Heart left ventricle (tissue), 16 donors: ENCODE data around the gene GUCY2C. TPM values are rescaled to one million over a fixed set of nuclear protein-coding genes. Genes with fewer than 3 reads are reported as not detected.
"Not testable (repeated sequence)": the region's sequence is repeated elsewhere in the genome, so short reads cannot be mapped to it uniquely, and the experiment has no call there.

Experiments used
- ATAC-seq, 4 donors: fragments of 200-7000 bp; cut with Tn5 transposase; one replicate each; pipeline ENCODE4 v1.9.1; 2020 to 2022; ENCODE audit warnings: moderate library complexity in 4 of 4, mild to moderate bottlenecking in 3 of 4, moderate number of reproducible peaks in 1 of 4
- DNase-seq, 5 donors: peaks; one replicate each; pipeline ENCODE4 v3.0.0-alpha.2; 2020
- H3K27ac ChIP-seq, 12 donors: fragments of 200-600 bp; sonication (generic) in 4 of 12; one replicate each; pipeline versions ENCODE4 v1.5.0 to v1.8.0; 2016 to 2022; ENCODE audit warnings: mild to moderate bottlenecking in 2 of 12
- H3K27me3 ChIP-seq, 9 donors: fragments of 200-600 bp; sonication (generic) in 2 of 9; one replicate each; pipeline versions ENCODE4 v1.5.1 to v1.8.0; 2016 to 2022; ENCODE audit warnings: mild to moderate bottlenecking in 3 of 9
- H3K36me3 ChIP-seq, 9 donors: fragments of 200-600 bp; sonication (generic) in 2 of 9; one replicate each; pipeline versions ENCODE4 v1.5.0 to v1.8.0; 2018 to 2022; ENCODE audit warnings: mild to moderate bottlenecking in 2 of 9
- H3K4me1 ChIP-seq, 12 donors: fragments of 200-600 bp; sonication (generic) in 4 of 12; one replicate each; pipeline versions ENCODE4 v1.5.0 to v1.8.0; 2016 to 2022; ENCODE audit warnings: mild to moderate bottlenecking in 3 of 12
- H3K4me3 ChIP-seq, 12 donors: fragments of 200-600 bp; sonication (generic) in 4 of 12; one replicate each; pipeline versions ENCODE4 v1.5.0 to v1.8.0; 2017 to 2022; ENCODE audit warnings: mild to moderate bottlenecking in 9 of 12, moderate library complexity in 4 of 12
- H3K9me3 ChIP-seq, 12 donors: fragments of 200-600 bp; sonication (generic) in 4 of 12; one replicate each; pipeline versions ENCODE4 v1.5.0 to v1.8.0; 2016 to 2022; ENCODE audit warnings: mild to moderate bottlenecking in 1 of 12
- POLR2A ChIP-seq, 2 donors: fragments of 450-650 bp; IDR thresholded peaks; one replicate each; pipeline ENCODE4 v1.6.1; 2017; ENCODE audit warnings: antibody characterized with exemption in 2 of 2, mild to moderate bottlenecking in 2 of 2, moderate library complexity in 2 of 2
- WGBS, 4 donors: extraction: QIAGEN DNeasy Blood & Tissue Kit in 2 of 4; methylation state at CpG; one replicate each; pipeline versions ENCODE4 v1.1.5 to v1.1.7; 2013 to 2018; 5-methylcytosine and 5-hydroxymethylcytosine counted together
- intact Hi-C, 10 donors: fragments of 100-400 bp; cut with DNase I; formaldehyde crosslinking; loops; one replicate each; pipeline versions ENCODE4 v1.11.1 to v1.14.2; 2022
- polyA plus RNA-seq, 2 donors: library from polyadenylated mRNA; stranded (reverse); fragments of 200-250 nt; gene quantifications; one replicate each; pipeline ENCODE4 v1.2.3, GENCODE V29; 2013
- total RNA-seq, 9 donors: library from RNA; depleted of rRNA in 2 of 9; stranded (reverse); fragments of >200 nt in 2 of 9; fragmentation: NEBNext Ultra II Directional in 3 of 9; extraction: Animal tissue kit (Norgen Biotek cat#: 25700) in 3 of 9; gene quantifications; one replicate each; pipeline versions ENCODE4 v1.1.0 to v1.2.4, GENCODE V29; 2016 to 2023
- TF ChIP-seq, protein P1 (sequence below), 12 donors: fragments of 200-600 bp; sonication (generic) in 4 of 12; IDR thresholded peaks; one replicate each; pipeline versions ENCODE4 v1.5.0 to v1.8.0; 2018 to 2022; ENCODE audit warnings: antibody characterized with exemption in 12 of 12, mild to moderate bottlenecking in 5 of 12
- donor health status: ischemic (EF 13 %, LVEDD 7.1; RV severe dilation, severe dysfunction).
- donor health status: healthy with polysubstance abuse.
- donor health status: DM: no; HTN: yes; CAD: no.
- donor health status: DM: no; HTN: no; CAD: no.
- donor health status: ischemic (EF 25% LVEDD 6.9; RV normal size, moderate dysfunction).
- donor health status: ischemic (EF 25% LVEDD 5.7; RV mildly dilated, moderate dysfunction).
- donor health status: healthy.
- donor health status: DM: yes; HTN: yes; CAD: no.
- donor health status: ischemic (EF 35%, LVEDD 5.7; RV mildly dilated, moderate dysfunction).
- donor health status: nonischemic (EF 11% LVEDD 7.7; RV severe dilation, severe dysfunction).
- donor health status: DM: yes; HTN: yes; CAD: no.
- donor health status: PGD.
- donor health status: ischemic (EF 29% LVEDD 5.4; RV normal size, mild dysfunction).
- donor health status: nonischemic (EF 23%, LVEDD 6.1; RV moderate dilation, normal function).

GUCY2C gene
- total and polyA plus RNA-seq, 11 donors = 0.03 to 0.15 TPM; not detected in 9

DNA sequence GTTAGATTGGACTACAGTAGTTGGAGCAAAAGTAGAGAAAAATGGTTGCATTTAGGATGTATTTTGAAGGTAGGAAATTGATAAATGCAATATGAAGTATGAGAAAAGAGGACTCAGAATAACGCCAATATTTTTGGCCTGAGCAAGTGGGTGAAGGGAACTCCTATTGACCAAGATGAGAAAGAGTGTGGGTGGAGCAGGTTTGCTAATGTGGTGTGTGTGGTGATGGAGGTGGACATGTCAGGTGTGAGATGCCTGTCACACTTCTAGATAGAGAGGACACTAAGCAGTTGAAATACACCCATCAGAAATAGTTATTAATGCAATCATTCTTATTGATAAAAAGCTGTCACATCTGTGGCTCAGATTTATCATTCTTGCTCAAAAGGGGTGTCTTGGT is 7.3 kb downstream of the GUCY2C start:
- no peak overlapping the region for H3K27ac ChIP-seq
- no peaks in the 10 kb centered on the region for H3K36me3 ChIP-seq
- H3K4me1 ChIP-seq = peaks cover 0 to 9% (median 0%) of the 10 kb centered on the region in 12 donors
- no peaks in the 10 kb centered on the region for H3K9me3 ChIP-seq
- WGBS, 4 donors = 45 to 93% (median 91%) methylated on average over 1 of the region's 1 CpG
- ATAC-seq (no peak), DNase-seq (no peak)
- no peaks in the 10 kb centered on the region for H3K27me3 ChIP-seq
- no peak for TF ChIP-seq POLR2A (IDR thresholded peaks at IDR 0.05)
- TF ChIP-seq, protein P1, sequence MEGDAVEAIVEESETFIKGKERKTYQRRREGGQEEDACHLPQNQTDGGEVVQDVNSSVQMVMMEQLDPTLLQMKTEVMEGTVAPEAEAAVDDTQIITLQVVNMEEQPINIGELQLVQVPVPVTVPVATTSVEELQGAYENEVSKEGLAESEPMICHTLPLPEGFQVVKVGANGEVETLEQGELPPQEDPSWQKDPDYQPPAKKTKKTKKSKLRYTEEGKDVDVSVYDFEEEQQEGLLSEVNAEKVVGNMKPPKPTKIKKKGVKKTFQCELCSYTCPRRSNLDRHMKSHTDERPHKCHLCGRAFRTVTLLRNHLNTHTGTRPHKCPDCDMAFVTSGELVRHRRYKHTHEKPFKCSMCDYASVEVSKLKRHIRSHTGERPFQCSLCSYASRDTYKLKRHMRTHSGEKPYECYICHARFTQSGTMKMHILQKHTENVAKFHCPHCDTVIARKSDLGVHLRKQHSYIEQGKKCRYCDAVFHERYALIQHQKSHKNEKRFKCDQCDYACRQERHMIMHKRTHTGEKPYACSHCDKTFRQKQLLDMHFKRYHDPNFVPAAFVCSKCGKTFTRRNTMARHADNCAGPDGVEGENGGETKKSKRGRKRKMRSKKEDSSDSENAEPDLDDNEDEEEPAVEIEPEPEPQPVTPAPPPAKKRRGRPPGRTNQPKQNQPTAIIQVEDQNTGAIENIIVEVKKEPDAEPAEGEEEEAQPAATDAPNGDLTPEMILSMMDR (IDR thresholded peaks at IDR 0.05) = no peak
- intact Hi-C loops = no loop called here
- H3K4me3 ChIP-seq = no peak overlapping the region

DNA sequence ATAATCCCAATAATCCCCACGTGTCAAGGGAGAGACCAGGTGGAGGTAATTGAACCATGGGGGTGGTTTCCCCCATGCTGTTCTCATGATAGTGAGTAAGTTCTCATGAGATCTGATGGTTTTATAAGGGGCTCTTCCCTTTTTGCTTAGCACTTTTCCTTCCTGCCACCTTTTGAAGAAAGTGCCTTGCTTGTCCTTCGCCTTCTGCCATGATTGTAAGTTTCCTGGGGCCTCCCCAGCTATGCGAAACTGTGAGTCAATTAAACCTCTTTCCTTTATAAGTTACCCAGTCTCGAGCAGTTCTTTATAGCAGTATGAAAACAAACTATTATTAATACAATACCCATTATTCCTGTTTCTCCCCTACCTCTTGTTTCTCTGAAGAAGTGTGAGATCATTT is 14.2 kb downstream of the GUCY2C start:
- H3K36me3 ChIP-seq, H3K27me3 ChIP-seq, H3K4me3 ChIP-seq, intact Hi-C loops, H3K4me1 ChIP-seq, H3K9me3 ChIP-seq, H3K27ac ChIP-seq, DNase-seq, ATAC-seq: not testable (repeated sequence)
- WGBS, 4 donors = 80 to 87% (median 84%) methylated on average over 4 of the region's 4 CpGs

DNA sequence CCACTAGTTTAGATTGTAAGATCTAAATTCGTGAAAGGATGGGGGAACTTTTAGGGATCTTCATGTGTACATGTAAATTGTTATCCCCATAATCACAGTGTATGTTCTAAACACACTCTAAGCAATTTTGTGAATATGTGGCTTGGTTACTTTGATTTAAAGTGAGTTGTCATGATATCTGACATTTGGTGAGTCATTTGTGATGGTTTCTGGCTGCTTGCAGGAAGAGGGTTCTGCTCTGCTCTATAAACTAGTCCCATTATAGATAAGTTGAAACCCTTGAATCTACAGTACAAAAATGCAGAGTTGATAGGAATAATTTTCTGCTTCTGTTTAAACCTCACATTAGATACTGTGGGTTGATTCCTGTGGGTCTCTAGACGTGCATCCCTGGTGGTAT is 14.8 kb downstream of the GUCY2C start:
- H3K27me3 ChIP-seq = no peaks in the 10 kb centered on the region
- intact Hi-C loops = no loop called here
- no peaks in the 10 kb centered on the region for H3K9me3 ChIP-seq
- H3K36me3 ChIP-seq = no peaks in the 10 kb centered on the region
- TF ChIP-seq POLR2A (IDR thresholded peaks at IDR 0.05) = no peak
- TF ChIP-seq, protein P1 (IDR thresholded peaks at IDR 0.05) = no peak
- 65 to 77% (median 71%) methylated on average over 2 of the region's 2 CpGs for WGBS, 4 donors
- no peak for ATAC-seq
- no peak overlapping the region for H3K4me3 ChIP-seq
- no peaks in the 10 kb centered on the region for H3K4me1 ChIP-seq
- H3K27ac ChIP-seq = no peak overlapping the region
- no peak for DNase-seq

DNA sequence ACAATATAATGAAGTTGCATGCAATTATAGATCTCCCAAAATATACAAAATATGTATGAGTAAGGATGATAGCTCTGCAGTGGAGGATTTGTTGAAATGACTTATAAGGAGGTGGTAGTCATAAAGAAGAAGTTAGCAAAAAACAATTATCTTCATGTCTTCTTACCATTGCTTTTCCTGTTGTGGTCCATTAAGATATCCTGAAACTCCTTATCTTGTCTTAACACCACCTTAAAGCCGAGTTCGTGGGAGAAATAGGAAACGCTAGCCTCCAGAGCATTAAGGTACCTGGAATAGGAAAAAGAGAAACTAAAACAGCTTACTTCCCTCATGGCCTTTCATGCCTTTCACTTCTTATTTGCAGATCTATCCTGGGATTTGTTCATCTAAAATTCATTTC is 15.2 kb downstream of the GUCY2C start:
- intact Hi-C loops = no loop called here
- Histone ChIP-seq H3K27ac (no peak overlapping the region), H3K4me1 (no peaks in the 10 kb centered on the region), H3K36me3 (no peaks in the 10 kb centered on the region), H3K9me3 (no peaks in the 10 kb centered on the region), H3K4me3 (no peak overlapping the region), H3K27me3 (no peaks in the 10 kb centered on the region)
- TF ChIP-seq POLR2A (IDR thresholded peaks at IDR 0.05) = no peak
- TF ChIP-seq, protein P1 (IDR thresholded peaks at IDR 0.05) = no peak
- ATAC-seq (no peak), DNase-seq (no peak)
- WGBS, 4 donors = 42 to 62% (median 57%) methylated on average over 3 of the region's 3 CpGs

GRCh38 chr12:14678547-14679150 is 17.8 kb downstream of the GUCY2C start:
- ATAC-seq = no peak
- Histone ChIP-seq H3K9me3 (no peaks in the 10 kb centered on the region), H3K36me3 (no peaks in the 10 kb centered on the region), H3K27me3 (no peaks in the 10 kb centered on the region), H3K4me1 (no peaks in the 10 kb centered on the region), H3K27ac (no peak overlapping the region), H3K4me3 (no peak overlapping the region)
- no peak for TF ChIP-seq POLR2A (IDR thresholded peaks at IDR 0.05)
- TF ChIP-seq, protein P1 (IDR thresholded peaks at IDR 0.05) = no peak
- intact Hi-C loops = no loop called here
- no peak for DNase-seq
- WGBS, 4 donors = 84 to 90% (median 88%) methylated on average over 6 of the region's 6 CpGs
